ENCODE data around the gene KRT8.
A peak's percentile ranks its signal among the peaks of the same experiment; 100 is the strongest.
"Not testable (repeated sequence)": the region's sequence is repeated elsewhere in the genome, so short reads cannot be mapped to it uniquely, and the experiment has no call there.

Gene KRT8

DNA sequence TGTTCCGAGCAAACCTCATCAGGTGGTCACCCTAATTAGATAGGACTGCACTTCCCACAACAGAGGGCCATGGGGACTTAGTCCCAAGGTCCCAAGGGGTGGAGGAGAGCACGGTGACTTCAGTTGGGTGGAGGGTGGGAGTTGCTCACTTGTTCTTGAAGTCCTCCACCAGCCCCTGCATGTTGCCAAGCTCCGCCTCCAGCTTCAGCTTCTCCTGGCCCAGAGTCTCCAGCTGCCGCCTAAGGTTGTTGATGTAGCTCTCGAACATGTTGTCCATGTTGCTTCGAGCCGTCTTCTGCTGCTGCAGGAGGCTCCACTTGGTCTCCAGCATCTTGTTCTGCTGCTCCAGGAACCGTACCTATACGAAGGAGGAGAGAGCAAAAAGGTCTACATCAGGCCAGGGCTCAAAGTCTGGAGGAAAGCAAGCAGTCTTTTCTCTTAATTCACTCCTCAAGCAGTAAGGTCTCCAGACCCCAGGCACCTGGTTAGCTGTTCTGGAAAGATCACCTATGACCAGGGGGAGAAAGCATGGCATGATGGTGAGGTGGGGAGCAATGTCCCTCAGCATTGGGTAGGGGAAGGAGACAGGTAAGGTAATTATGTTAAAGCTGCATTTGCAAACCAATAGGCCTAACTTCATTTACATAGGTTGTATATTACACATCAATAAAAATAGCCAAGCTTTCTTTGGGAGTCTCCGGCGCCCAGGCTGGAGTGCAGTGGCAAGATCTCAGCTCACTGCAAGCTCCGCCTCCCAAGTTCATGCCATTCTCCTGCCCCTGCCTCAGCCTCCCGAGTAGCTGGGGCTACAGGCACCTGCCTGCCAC, 2.9 kb downstream of the KRT8 start:
- no peak for DNase-seq

DNA sequence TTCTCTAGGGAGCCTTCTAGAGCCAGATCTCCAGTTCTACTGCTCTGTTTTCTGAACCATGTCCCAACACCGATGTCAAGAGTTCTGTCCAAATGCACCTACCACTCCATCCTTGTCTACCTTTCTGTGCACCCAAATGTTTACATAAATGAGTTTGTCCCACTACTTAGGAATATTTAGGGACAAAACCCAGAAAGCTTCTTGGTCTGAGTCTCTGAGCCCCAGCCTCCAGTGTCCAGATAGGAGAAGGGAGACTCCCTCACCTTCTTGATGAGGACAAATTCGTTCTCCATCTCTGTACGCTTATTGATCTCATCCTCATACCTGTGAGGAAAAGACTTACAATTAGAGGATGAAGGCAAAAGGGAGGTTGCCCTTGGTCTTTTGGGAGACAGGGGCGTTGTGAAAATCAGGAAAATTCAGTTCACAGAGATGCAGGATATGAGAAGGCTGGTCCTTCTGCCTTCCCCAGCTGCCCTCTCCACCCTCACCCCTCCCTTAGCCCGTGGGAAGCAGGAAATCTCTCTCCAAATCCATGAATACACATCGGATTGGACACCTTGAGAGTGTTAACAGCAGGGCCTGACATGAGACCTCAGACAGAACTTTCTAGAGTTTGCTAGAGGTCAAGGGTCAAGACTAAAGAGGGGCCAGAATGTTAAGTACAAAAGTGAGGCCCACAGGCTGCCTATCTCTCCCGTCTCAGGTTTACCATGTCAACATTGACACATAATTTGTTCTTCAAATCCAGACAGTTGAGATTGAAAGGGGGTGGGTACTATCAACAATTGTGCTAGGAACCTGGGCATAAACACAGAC, 3.8 kb downstream of the KRT8 start:
- DNase-seq: no peak

DNA sequence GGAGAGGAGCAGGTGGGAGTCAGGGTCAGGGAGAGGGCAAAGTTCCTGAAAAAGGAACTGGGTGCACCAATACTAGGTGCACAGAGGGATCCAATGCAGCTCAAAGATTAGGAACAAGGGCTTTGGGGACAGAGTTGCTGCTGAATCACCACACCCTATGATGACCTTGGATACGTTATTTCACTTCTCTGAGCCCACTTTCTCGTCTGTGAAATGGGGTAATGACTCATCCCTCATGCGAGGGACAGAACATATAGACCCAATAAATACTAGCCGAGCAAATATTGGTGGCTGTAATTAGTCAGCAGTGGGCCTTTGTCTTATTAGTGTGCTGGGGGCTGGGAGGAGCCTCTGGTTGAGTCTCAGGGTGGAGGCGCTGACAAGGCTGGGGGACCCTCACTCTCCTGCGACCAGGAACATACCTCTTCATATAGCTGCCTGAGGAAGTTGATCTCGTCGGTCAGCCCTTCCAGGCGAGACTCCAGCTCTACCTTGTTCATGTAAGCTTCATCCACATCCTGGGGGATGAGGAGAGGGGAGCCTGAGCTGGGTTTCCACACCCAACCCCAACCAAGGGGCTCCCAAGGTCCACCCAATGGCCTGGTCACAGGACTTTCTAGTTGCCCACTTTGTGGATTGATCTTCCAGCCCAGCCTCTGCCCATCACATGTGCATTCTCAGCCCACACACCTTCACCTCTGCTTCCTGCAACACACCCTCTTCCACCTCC, 4.5 kb downstream of the KRT8 start:
- no peak for DNase-seq

DNA sequence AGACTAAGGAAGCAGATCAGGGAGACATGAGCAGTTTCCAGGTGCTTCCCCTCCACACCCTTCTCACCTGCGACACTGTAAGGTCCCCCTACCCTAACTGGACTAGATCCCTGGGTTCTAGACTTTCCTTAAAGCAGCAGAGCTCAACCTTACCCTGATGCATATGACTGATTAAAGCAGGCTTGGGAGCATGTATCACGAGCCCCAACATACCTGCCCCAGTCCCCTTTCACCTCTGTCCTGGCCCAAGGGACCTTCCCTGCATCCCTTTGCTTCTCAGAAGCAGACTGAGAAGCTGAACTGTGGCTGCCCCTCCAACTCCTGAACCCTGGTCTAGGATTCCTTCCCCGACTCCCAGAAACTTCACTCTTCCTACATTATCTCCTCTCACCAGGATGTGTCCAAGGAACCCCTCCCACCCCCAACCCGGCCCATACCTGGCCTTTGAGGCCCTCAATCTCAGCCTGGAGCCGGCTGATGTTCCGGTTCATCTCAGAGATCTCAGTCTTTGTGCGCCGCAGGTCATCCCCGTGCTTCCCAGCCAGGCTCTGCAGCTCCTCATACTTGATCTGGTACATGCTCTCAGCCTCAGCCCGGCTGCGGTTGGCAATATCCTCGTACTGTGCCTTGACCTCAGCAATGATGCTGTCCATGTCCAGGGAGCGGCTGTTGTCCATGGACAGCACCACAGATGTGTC, 5.4 kb downstream of the KRT8 start:
- no peak for DNase-seq

DNA sequence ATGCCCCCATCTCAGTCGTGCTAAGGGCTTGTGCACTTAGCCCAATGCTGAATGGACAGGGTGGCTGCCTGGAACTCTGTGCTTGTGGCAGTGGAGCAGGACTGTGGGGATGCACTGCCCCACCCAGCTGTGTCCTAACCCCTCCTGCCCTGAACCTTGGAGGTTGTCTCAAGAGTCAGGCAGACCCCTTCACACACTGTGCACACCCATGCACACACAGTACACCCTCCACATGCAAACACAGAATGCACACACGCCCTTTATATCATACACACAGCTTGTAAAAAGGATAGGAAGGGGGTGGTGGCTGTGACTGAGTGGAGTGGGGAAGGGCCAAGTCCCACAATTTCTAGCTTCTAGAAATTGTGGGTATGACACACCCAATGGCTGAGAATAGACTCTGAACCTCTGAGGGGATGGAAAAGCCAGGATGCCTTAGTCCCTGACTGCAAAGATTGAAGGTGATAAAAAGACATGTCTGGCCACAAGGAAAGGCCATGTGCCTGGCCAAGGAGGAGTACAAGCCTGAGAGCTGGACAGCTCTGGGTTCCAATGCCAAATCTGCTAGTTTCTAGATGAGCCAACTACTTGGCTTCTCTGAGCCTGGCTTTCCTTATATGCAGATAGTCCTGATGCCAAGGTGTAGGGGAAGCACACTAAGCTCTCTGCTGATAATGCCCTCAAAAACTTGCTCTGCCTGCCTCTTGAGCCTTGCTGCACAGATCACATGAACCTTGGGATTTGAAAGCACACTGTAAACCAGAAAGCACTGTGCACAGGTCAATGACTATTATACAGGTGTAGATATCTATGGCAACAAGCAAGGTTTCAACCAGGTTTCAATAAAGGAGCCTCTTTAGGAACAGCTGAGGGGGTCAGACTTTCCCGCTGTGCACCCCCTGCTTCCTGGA, 8.4 kb downstream of the KRT8 start:
- DNase-seq: no peak

DNA sequence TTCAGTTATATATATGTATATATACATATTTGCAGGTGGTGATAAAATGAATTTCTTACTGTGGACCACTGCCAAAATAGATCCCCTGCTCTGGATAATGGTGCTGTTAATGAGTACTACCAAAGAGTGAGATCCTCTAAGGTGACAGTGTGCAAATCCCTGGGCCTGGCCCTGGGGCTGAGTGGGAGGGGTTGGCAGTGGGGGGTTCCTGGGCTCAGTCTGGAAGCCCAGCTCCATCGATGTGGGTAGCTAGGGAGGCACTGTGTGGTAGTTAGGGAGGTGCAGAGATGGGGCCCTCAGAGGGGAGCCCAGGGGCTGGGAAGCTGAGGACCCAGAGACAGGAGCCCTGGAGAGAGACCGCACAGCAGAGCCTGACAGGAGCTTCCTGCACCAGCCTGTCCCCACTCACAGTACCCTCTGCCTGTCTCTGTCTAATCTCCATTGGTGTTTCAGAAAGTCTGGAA, 9.1 kb downstream of the KRT8 start:
- DNase-seq: no peak

DNA sequence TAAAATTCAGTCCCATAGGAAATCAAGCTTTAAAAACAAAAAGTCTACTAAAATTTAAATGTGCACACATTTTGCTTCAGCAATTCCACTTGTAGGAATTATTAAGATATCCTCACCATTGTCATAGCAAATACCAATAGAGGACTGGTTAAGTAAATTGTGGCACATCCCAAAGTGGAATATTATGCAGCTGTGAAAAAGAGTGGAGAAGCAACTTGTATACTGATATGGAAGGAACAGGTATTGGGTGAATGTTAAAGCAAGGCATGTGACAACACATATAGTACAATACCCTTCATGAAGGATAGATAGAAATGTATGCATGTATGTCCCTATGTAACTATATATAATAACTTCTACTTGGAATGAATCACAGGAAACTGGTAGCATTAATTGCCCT, 11.9 kb downstream of the KRT8 start:
- no peak for DNase-seq

DNA sequence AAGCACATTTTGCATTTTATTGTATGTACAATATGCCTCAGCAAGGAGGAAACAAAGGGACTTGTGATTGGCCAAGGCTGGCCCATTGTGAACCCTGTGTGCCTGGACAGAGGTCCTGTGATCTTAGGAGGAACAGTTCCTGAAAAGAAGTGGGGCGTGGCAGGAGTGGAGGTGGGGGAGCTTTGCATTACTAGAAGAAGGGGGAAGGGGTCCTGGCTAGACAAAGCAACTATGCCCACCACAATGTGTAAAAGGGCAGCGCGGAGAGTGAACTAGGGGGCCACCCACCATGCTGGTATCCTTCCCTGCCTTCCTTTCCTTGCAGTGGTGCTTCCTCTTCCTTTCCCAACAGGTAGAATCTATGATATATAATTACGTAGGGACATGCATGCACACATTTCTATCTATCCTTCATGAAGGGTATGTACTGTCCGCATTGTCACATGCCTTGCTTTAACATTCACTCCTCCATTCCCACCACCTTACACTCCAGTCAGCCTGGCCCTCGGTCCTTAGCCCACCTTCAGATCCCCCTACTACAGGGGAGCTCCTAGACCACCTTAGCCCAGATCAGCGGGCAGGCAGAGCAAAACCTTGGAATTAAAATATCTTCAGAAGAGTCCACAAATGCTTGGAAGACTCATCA, 12.5 kb downstream of the KRT8 start:
- DNase-seq: no peak

DNA sequence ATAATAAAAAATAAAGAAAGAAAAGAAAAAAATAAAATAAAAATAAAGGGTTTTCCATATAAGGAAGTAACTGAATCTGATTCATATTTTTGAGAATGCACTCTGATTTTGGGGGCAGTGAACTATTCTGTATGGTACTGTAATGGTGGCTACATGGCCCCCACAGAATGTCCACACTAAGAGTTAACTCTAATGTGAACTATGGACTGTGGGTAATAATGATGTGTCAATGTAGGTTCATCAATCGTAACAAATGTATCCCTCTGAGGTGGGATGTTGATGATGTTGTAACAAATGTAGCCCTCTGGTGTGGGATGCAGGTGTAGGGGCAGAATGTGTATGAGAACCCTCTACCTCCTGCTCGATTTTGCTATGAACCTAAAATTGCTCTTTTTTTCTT, 13.8 kb downstream of the KRT8 start:
- DNase-seq: no peak

DNA sequence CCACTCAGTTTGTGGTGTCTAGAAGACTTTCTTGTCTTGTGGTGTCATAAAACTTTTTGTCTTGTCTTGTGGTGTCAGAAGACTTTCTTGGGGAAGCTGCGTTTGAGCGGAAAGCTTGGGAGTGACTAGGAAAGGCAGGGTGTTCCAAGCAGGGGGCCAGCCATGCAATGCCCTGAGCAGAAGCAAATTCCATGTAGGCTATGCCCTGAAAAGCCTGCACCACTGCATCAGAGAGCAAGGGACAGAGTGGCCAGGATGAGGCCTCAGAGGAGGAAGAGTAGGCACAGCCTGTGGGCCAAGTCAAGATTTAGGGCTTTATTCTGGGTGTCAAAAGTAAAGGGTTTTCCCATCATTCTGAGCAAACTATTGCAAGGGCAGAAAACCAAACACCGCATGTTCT, 14.5 kb downstream of the KRT8 start:
- no peak for DNase-seq

DNA sequence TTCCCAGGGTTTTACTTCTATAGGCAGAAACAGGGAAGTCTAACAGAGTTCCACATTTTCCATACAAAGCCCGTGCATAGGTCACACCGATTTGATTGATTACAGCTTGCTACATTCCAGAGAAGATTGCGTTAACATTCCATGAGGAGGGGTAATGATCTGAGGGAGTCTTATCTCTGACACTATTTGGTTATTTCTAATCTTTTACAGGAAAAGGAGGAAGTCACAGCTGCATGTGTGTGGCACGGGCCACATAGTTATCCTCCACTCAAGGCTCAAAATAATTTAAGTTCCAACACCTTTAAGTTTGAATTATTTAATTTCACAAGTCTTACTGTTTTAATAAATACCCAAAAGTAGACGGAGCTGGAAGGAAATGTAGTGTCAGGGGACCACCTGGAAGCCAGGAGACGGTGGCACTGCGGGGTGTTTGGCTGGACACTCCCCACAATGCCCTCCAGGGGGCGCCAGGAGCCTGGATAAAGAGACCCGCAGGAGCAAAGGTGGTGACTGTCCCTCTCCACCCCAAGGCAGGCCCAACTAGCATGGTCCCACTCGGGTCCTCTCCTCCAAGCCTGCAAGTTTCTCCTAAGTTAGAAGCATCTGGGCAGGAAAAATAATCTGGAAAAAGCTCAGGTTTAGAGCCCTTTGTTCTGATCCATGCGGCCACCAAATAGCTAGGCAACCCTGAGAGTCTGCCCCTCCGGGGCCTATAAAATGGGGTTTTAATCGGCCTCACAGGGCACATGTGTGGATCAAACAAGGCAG, 20.2 kb downstream of the KRT8 start:
- peak; percentile 83 for DNase-seq

DNA sequence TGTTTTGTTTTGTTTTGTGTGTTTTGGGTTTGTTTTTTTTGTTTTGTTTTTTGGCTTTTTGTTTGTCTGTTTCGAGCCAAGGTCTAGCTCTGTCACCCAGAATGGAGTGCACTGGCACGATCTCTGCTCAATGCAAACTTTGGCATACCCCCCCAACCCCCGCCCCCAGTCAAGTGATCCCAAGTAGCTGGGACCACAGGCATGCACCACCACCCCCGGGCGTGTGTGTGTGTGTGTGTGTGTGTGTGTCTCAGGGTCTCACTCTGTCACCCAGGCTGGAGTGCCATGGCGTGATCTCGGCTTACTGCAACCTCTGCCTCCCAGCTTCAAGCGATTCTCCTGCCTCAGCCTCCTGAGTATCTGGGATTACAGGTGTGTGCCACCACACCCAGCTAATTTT, 24.4 kb downstream of the KRT8 start:
- not testable (repeated sequence) for DNase-seq

DNA sequence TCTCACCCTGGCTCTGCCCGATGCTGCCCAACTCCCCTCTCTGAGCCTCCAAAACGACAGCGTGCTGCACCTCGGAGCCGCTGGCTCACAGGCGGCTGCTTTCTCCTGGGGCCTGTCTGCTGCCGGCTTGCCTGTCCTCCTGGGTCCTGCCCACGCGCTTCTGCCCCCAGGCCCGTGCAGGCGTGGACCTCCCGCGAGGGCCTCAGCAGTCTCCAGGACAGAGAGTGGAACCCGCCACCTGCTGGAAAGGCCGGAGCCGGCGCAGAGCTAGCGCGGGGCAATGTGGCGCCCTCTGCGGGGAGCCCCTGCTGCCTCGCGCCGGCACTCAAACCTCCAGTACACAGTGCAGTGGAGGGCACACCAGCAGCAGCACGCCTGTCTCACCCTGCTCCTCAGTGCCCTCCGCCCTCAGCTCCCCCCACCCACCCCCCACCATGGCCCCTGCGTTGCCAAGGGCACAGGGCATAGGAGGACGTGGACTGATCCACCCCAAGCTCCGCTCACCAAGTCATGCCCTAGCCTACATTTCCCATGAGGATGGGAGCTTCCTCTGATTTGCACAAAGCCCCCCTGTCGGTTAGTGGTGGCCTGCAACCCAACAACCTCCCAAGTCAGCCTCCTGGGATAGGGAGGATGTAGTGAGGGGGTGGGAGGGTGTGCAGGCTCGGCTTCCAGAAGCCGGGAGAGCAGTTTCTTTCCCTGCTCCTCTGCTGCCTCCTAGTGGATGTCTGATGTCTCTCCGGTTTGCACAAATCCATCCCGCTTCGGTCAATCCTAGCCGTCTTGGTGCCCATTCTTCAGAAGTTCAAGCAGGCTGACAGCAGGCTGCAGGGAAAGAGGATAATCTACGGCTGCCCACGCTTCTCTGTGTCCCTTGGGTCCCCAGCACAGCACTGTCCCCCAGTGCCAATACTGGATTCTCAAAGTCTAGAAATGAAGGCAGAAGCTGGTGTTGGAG, 25.2 kb downstream of the KRT8 start:
- DNase-seq: peak; percentile 76

DNA sequence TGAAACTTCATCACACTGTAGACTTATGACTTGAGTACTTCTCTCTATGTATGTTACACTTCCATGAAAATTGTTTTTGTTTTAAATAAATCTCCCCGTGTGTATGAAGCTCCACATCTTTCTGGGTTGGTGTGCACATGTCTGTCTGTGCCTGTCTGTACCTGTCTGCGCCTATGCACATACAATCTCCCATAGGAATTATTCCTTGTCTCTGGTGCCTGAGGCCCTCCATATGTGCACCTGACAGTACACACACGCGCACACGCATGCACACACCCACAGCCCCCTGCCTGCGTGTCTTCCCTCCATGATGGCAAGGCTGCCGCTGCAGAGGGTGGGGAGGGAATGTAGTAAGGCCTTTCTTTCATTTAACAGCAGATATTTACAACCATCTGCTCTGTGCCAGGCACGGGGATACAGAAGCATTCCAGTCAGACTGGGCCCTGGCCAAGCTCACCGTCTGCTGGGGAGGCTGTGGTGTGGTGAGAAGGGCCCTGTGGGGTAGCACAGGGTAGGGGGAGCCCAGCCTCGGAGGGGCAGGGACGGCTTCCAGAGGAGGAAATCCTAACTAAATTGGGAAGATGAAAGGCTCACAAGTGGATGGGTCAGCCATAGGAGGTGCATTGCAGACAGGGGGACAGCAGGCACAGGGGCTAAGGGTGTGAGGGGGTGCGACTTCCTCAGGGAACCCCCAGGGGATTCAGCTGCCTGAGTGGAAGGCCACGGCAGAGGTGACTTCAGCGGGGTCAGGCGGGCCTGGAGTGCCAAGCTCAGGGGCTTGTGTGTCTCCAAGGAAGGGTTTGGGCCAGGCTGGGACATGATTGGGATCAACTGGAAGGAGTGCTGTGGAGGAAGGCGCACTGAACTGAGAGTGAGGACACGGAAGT, 26.1 kb downstream of the KRT8 start:
- no peak for DNase-seq

DNA sequence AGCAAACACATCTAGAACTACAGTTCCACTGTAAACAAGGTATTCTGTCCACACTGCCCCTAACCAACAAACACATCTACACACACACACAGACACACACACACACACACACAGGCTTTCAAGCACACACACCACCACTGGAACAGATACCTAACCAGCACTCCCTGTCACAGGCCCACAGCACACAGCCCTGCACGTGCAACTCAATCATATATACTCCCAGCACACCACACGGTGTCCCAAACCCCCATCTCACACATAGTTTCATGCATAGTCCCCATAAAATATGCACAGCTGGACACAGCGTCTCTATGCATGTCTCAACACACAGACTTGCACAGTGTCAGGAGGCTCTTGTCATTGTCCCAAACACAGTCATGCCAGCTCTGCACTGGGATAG, 27.6 kb downstream of the KRT8 start:
- no peak for DNase-seq

DNA sequence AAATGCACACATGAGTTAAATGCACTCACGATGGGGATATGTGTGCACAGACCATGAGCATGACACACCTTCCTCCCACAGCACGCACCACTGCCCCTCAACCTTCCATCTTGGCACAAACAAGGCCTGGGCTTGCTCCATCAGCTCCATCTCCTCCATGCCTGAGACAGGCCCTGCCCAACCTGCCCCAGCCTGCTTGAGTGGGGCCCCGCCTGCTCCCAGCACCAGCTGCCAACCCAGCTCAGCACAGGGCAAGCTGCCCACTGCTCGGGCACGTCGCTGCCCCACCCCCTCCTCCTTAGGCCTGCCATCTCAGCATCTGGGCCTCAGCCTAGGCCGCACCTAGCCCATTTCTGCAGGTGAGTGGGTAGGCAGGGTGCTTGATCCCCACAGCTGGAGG, 28.5 kb downstream of the KRT8 start:
- DNase-seq: no peak

DNA sequence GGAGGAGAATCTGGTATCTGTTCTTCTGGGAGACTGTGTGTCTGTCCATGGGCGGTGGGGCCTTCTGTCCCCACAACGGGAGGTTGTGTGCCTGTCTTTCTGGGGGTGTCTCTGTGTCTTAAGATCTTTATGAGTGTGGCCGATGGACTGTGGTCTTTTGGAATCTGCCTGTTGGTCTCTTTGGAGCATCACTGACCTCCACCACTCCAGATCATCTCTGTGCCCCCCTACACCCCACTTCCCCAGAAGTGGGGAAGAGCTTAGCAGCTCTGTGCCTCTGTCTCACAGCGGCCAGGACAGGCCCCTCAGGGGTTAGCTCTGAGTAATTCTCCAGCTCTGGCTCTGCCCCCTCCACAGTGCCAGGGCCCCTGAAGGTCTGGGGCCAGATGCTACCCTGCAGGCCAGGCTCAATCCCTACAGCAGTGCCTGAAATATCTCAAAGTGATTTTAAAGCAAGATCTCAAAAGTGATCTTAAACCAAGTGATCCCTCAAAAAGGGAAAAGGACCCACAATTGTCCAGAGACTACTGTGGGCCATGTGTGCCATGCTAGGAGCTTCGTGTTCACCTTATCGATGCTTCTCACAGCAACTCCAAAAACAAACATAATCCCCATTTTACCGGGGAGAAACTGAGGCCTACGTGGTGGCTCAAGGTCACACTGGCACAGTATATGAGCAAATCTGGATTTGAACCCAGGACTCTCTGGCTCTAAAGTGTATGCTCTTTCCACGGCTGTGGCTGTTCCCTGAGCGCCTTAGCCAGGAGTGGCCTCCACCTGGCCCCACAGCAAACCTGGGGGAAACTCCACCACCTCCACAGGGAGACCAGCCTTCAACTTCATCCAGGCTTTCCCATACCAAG, 30.1 kb downstream of the KRT8 start:
- DNase-seq: no peak

Data from CD4-positive, alpha-beta T cell treated with Interleukin-6 for 4 hours (primary cell).